Stimulated activated naive CD8-positive, alpha-beta T cell treated with anti-CD3 and anti-CD28 coated beads, Interleukin-15, Interleukin-2, amounts not matched to agents 100 ng/mL and 50 ng/mL, for 24 hours (primary cell): Measurements from ENCODE around the gene CDT1.
"Not testable (repeated sequence)": the region's sequence is repeated elsewhere in the genome, so short reads cannot be mapped to it uniquely, and the experiment has no call there.

Experiments
- H3K27ac Mint-ChIP-seq: one replicate; pipeline ENCODE4 v1.8.0; 2021; ENCODE audit warnings: mild to moderate bottlenecking, mixed read lengths
- H3K27me3 Mint-ChIP-seq: one replicate; pipeline ENCODE4 v1.8.0; 2021; ENCODE audit warnings: mixed read lengths
- H3K36me3 Mint-ChIP-seq: one replicate; pipeline ENCODE4 v1.8.0; 2021; ENCODE audit warnings: low read depth, mixed read lengths
- H3K4me1 Mint-ChIP-seq: one replicate; pipeline ENCODE4 v1.8.0; 2021; ENCODE audit warnings: low read depth, mixed read lengths
- H3K4me3 Mint-ChIP-seq: one replicate; pipeline ENCODE4 v1.8.0; 2021; ENCODE audit warnings: mild to moderate bottlenecking, mixed read lengths
- H3K9me3 Mint-ChIP-seq: one replicate; pipeline ENCODE4 v1.8.0; 2021; ENCODE audit warnings: mixed read lengths

CDT1 gene

GRCh38 chr16:88787579-88788314, 15.8 kb upstream of the CDT1 start:
- H3K27me3 Mint-ChIP-seq = no peaks in the 10 kb centered on the region
- no peaks in the 10 kb centered on the region for H3K36me3 Mint-ChIP-seq
- no peaks in the 10 kb centered on the region for H3K9me3 Mint-ChIP-seq
- no peak overlapping the region for H3K27ac Mint-ChIP-seq
- H3K4me3 Mint-ChIP-seq = no peak overlapping the region
- peaks cover 40% of the 10 kb centered on the region for H3K4me1 Mint-ChIP-seq

- H3K4me1 Mint-ChIP-seq = peaks cover 35% of the 10 kb centered on the region
- H3K9me3 Mint-ChIP-seq, H3K27ac Mint-ChIP-seq, H3K27me3 Mint-ChIP-seq, H3K36me3 Mint-ChIP-seq, H3K4me3 Mint-ChIP-seq: not testable (repeated sequence)
These were observed 14.8 kb upstream of the CDT1 start for GRCh38 chr16:88788749-88789148.

- no peaks in the 10 kb centered on the region for H3K27me3 Mint-ChIP-seq
- H3K27ac Mint-ChIP-seq = peak overlapping the region; percentile 26
- no peaks in the 10 kb centered on the region for H3K9me3 Mint-ChIP-seq
- H3K4me3 Mint-ChIP-seq = peak overlapping the region; percentile 26
- no peaks in the 10 kb centered on the region for H3K36me3 Mint-ChIP-seq
- peaks cover 35% of the 10 kb centered on the region for H3K4me1 Mint-ChIP-seq
These were observed 14.0 kb upstream of the CDT1 start for GRCh38 chr16:88789594-88789993.

GRCh38 chr16:88790312-88791211, 13.0 kb upstream of the CDT1 start:
- Mint-ChIP-seq H3K27ac (peak overlapping the region; percentile 87), H3K27me3 (no peaks in the 10 kb centered on the region), H3K4me3 (peak overlapping the region; percentile 64), H3K9me3 (no peaks in the 10 kb centered on the region), H3K4me1 (peaks cover 38% of the 10 kb centered on the region), H3K36me3 (no peaks in the 10 kb centered on the region)

GRCh38 chr16:88792078-88792550, 11.5 kb upstream of the CDT1 start:
- no peaks in the 10 kb centered on the region for H3K9me3 Mint-ChIP-seq
- no peaks in the 10 kb centered on the region for H3K27me3 Mint-ChIP-seq
- H3K36me3 Mint-ChIP-seq = no peaks in the 10 kb centered on the region
- no peak overlapping the region for H3K4me3 Mint-ChIP-seq
- H3K27ac Mint-ChIP-seq = peak overlapping the region; percentile 28
- H3K4me1 Mint-ChIP-seq = peaks cover 38% of the 10 kb centered on the region

GRCh38 chr16:88792668-88793250, 10.8 kb upstream of the CDT1 start:
- no peak overlapping the region for H3K4me3 Mint-ChIP-seq
- H3K4me1 Mint-ChIP-seq = peaks cover 38% of the 10 kb centered on the region
- no peaks in the 10 kb centered on the region for H3K36me3 Mint-ChIP-seq
- no peak overlapping the region for H3K27ac Mint-ChIP-seq
- no peaks in the 10 kb centered on the region for H3K27me3 Mint-ChIP-seq
- no peaks in the 10 kb centered on the region for H3K9me3 Mint-ChIP-seq

- Mint-ChIP-seq H3K27ac (no peak overlapping the region), H3K4me3 (no peak overlapping the region), H3K27me3 (no peaks in the 10 kb centered on the region), H3K36me3 (no peaks in the 10 kb centered on the region), H3K9me3 (no peaks in the 10 kb centered on the region), H3K4me1 (peaks cover 38% of the 10 kb centered on the region)
These were observed 10.2 kb upstream of the CDT1 start for GRCh38 chr16:88793251-88793954.

GRCh38 chr16:88796278-88796677, 7.3 kb upstream of the CDT1 start:
- Mint-ChIP-seq H3K27ac (no peak overlapping the region), H3K9me3 (no peaks in the 10 kb centered on the region), H3K27me3 (no peaks in the 10 kb centered on the region), H3K4me3 (no peak overlapping the region), H3K36me3 (no peaks in the 10 kb centered on the region), H3K4me1 (peaks cover 33% of the 10 kb centered on the region)

GRCh38 chr16:88798073-88798472, 5.5 kb upstream of the CDT1 start:
- Mint-ChIP-seq H3K27ac (no peak overlapping the region), H3K9me3 (no peaks in the 10 kb centered on the region), H3K36me3 (no peaks in the 10 kb centered on the region), H3K4me1 (peaks cover 19% of the 10 kb centered on the region), H3K27me3 (no peaks in the 10 kb centered on the region), H3K4me3 (no peak overlapping the region)

GRCh38 chr16:88798772-88799455, 4.7 kb upstream of the CDT1 start:
- peaks cover 17% of the 10 kb centered on the region for H3K4me1 Mint-ChIP-seq
- H3K27me3 Mint-ChIP-seq = no peaks in the 10 kb centered on the region
- no peak overlapping the region for H3K27ac Mint-ChIP-seq
- H3K4me3 Mint-ChIP-seq = no peak overlapping the region
- no peaks in the 10 kb centered on the region for H3K36me3 Mint-ChIP-seq
- H3K9me3 Mint-ChIP-seq = no peaks in the 10 kb centered on the region

- Mint-ChIP-seq H3K4me1 (peaks cover 15% of the 10 kb centered on the region), H3K4me3 (no peak overlapping the region), H3K27ac (no peak overlapping the region), H3K27me3 (no peaks in the 10 kb centered on the region), H3K9me3 (no peaks in the 10 kb centered on the region), H3K36me3 (no peaks in the 10 kb centered on the region)
These were observed 3.9 kb upstream of the CDT1 start for GRCh38 chr16:88799569-88800276.

GRCh38 chr16:88800277-88800592, 3.4 kb upstream of the CDT1 start:
- Mint-ChIP-seq H3K9me3 (no peaks in the 10 kb centered on the region), H3K27me3 (no peaks in the 10 kb centered on the region), H3K4me1 (peaks cover 14% of the 10 kb centered on the region), H3K27ac (no peak overlapping the region), H3K4me3 (no peak overlapping the region), H3K36me3 (no peaks in the 10 kb centered on the region)

- Mint-ChIP-seq H3K27ac (peak overlapping the region; percentile 70), H3K9me3 (no peaks in the 10 kb centered on the region), H3K36me3 (peaks cover 14% of the 10 kb centered on the region), H3K4me1 (peaks cover 23% of the 10 kb centered on the region), H3K4me3 (peak overlapping the region; percentile 83), H3K27me3 (no peaks in the 10 kb centered on the region)
These were observed 573 bp downstream of the CDT1 start for GRCh38 chr16:88804173-88804551.
